Neural crest cell (in vitro differentiated cells): ENCODE results near the gene CMIP. TPM values are rescaled to one million over a fixed set of nuclear protein-coding genes. Genes with fewer than 3 reads are reported as not detected.

Experiments
- DNase-seq: peaks from one replicate; pipeline ENCODE4 v3.0.0; 2021; ENCODE audit warnings: low read depth, mixed read lengths, low spot score
- H3K27ac Mint-ChIP-seq: one replicate; pipeline ENCODE4 v1.8.0; 2021; ENCODE audit warnings: mild to moderate bottlenecking, mixed read lengths; ENCODE audit not compliant: unreplicated experiment
- H3K27me3 Mint-ChIP-seq: 2 replicates; pipeline ENCODE4 v1.8.0; 2021; ENCODE audit warnings: low read depth, mild to moderate bottlenecking, mixed read lengths
- H3K36me3 Mint-ChIP-seq: 2 replicates; pipeline ENCODE4 v1.8.0; 2021; ENCODE audit warnings: low read depth, mild to moderate bottlenecking, mixed read lengths
- H3K4me1 Mint-ChIP-seq: 2 replicates; pipeline ENCODE4 v1.8.0; 2021; ENCODE audit warnings: mixed read lengths
- H3K4me3 Mint-ChIP-seq: one replicate; pipeline ENCODE4 v1.8.0; 2021; ENCODE audit warnings: mild to moderate bottlenecking, mixed read lengths
- H3K9me3 Mint-ChIP-seq: 2 replicates; pipeline ENCODE4 v1.8.0; 2021; ENCODE audit warnings: mixed read lengths
- total RNA-seq: library from RNA; stranded (reverse); gene quantifications from 2 replicates; pipeline ENCODE4 v1.2.1, GENCODE V29; 2021
- TF ChIP-seq, protein P1 (sequence below): fragments of 200-600 bp; sonication (generic); conservative IDR thresholded peaks from 2 replicates; pipeline ENCODE4 v1.5.0; 2021; ENCODE audit warnings: antibody characterized with exemption, mild to moderate bottlenecking

The CMIP gene
- total RNA-seq, 1 donor from 2014 or later: 41.2 TPM

DNA sequence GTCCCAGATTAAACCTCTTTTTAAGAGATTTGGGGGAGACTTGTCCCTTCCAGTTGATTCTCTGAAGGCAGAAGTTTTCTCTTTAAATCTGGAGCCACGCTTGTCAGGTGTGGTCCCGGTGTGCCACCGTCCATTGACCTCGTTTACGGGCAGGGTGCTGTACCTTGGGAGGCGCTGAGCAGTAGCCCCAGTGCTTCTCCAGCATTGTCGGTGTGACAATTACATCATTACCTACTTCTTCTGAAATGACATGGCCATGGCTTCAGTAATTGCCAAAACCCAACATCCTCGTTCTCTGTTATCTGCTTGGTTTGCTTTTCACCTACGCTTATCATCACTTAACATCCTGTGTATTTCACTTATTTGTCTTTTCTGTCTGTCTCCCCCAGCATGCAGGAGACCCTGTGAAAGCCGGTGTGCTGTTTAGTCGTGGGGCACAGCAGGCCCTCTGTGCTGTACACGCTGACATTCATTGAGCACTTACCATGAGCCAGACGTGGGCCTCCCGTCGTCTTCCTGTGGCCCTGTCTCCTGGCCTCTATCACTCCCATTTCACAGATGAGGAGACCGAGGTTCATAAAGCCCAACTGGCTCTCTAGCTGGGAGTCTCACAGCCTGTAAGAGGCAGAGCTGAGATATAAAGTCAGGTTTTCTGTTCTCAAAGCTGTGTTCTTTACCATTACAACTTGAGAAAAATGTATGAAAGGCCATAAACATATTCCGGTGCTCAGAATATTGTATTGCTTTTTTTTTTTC is 143.9 kb downstream of the CMIP start:
- TF ChIP-seq, protein P1, sequence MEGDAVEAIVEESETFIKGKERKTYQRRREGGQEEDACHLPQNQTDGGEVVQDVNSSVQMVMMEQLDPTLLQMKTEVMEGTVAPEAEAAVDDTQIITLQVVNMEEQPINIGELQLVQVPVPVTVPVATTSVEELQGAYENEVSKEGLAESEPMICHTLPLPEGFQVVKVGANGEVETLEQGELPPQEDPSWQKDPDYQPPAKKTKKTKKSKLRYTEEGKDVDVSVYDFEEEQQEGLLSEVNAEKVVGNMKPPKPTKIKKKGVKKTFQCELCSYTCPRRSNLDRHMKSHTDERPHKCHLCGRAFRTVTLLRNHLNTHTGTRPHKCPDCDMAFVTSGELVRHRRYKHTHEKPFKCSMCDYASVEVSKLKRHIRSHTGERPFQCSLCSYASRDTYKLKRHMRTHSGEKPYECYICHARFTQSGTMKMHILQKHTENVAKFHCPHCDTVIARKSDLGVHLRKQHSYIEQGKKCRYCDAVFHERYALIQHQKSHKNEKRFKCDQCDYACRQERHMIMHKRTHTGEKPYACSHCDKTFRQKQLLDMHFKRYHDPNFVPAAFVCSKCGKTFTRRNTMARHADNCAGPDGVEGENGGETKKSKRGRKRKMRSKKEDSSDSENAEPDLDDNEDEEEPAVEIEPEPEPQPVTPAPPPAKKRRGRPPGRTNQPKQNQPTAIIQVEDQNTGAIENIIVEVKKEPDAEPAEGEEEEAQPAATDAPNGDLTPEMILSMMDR: no peak
- Mint-ChIP-seq H3K27ac (peak overlapping the region; percentile 63), H3K4me1 (peaks cover 42% of the 10 kb centered on the region)

DNA sequence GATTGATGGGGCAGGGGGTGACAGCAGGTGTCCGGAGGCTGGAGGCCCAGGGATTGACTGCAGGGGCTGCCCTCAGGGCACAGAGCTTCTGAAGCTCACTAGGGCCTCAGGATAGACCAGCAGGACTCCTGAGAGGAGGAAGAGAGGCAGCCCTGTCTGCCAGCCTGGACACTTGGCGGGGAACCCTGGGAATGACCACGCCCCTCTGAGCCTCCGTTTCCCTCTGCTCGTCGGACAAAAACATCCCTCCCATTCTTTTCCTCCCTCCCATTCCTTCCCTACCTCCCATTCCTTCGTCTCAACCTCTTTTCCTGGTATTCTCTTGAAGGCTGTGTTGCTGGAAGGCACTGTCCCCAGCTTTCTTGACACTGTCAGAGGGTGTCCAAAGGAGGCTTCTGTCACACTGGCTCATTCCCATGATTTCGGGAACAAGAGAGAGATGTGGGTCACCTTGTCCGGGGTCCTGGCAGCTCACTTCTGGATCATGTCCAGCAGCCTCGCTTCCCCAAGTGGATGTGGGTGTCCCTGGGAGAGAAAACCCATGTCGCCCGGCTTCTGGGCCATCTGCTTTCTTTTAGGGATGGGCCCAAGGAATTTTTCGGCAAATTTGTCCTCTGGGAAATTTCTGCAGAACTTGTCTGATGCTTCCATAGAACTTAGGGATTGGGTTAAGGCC is 145.5 kb downstream of the CMIP start:
- Mint-ChIP-seq H3K36me3 (peaks cover 3% of the 10 kb centered on the region), H3K4me3 (no peak overlapping the region), H3K27me3 (no peaks in the 10 kb centered on the region), H3K9me3 (no peaks in the 10 kb centered on the region), H3K27ac (no peak overlapping the region), H3K4me1 (peaks cover 32% of the 10 kb centered on the region)
- TF ChIP-seq, protein P1: no peak
- no peak for DNase-seq

More for the DNA sequence above, 143.9 kb downstream of the CMIP start:
- H3K27me3 Mint-ChIP-seq: no peaks in the 10 kb centered on the region
- H3K4me3 Mint-ChIP-seq: no peak overlapping the region
- no peaks in the 10 kb centered on the region for H3K9me3 Mint-ChIP-seq
- H3K36me3 Mint-ChIP-seq: peaks cover 3% of the 10 kb centered on the region
- no peak for DNase-seq

DNA sequence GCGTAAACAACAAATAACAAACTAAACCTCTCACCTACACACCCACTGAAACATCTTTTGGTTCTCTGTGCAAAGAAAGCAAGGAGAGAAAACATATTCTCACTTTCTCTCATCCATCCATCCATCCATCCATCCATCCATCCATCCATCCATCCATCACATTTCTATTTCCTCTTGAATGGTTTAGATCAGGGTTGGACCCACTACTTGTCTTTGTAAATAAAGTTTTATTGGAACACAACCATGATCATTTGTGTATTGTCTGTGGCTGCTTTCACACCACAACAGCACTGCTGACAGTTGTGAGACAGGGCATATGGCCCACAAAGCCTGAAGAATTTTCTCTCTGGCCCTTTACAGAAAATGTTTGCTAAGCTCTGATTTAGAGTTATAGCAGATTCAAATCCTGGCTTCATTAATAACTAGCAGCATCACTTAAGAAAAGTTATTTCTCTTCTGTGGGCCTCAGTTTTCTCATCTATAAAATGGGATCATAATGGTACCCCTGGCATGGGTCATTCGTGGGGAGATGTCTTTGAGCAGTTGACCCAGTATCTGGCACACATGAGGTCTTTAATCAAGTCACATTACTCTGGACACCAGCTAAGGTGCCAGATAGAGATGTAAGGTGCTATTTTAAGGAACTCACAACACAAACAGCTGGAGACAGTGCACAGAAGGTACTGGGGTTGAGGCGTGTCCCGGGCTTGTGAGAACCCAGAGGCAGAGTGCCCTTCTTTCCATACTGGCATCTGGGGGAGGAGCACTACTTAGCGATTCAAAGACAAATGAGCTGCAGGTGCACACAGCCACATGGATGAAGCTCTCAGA is 146.3 kb downstream of the CMIP start:
- H3K36me3 Mint-ChIP-seq: no peaks in the 10 kb centered on the region
- H3K4me1 Mint-ChIP-seq: peaks cover 25% of the 10 kb centered on the region

DNA sequence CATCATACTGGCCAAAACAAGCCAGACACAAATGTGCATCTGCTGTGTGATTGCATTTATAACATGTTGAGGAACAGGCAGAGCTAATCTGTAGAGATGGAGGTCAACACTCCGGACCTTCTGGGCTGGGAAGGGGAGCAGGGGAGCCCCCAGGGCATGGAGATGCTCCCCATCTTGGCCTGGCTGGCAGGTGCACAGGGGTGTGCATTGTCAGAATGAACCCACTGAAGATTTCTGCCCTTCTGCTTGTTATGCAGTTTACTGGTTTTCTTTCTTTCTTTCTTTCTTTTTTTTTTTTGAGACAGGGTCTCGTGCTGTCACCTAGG is 146.9 kb downstream of the CMIP start:
- DNase-seq: no peak
- no peak overlapping the region for H3K4me3 Mint-ChIP-seq
- no peaks in the 10 kb centered on the region for H3K36me3 Mint-ChIP-seq
- no peaks in the 10 kb centered on the region for H3K27me3 Mint-ChIP-seq
- peaks cover 22% of the 10 kb centered on the region for H3K4me1 Mint-ChIP-seq
- TF ChIP-seq, protein P1: no peak
- no peak overlapping the region for H3K27ac Mint-ChIP-seq
- no peaks in the 10 kb centered on the region for H3K9me3 Mint-ChIP-seq

More for the DNA sequence above, 146.3 kb downstream of the CMIP start:
- TF ChIP-seq, protein P1: no peak
- no peak for DNase-seq
- H3K27me3 Mint-ChIP-seq: no peaks in the 10 kb centered on the region
- no peak overlapping the region for H3K27ac Mint-ChIP-seq
- H3K4me3 Mint-ChIP-seq: no peak overlapping the region
- no peaks in the 10 kb centered on the region for H3K9me3 Mint-ChIP-seq

DNA sequence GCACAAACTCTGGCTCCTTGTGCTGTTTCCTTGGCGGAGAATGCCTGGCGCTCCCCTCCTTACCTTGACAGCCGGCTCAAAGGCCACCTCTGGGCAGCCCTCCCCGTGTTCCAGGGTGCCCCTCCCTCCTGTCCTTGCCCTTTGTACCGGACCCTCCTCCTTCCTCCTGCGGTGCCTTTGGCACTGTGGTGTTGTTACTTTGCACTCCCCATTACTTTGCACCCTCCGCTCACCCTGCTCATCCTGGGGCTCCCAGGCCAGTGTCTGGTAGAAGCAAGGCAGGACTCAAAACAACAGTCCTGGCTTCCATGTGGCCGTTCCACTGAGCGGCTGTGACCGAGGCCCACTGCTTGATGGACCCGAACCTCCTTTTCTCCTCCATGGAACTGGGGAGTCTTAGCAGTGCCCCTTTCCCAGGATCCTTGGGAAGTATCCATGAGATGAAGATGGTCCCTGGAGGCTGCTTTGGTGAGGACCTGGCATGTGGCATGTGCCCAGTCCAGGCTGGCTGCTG is 147.8 kb downstream of the CMIP start:
- no peaks in the 10 kb centered on the region for H3K27me3 Mint-ChIP-seq
- H3K4me1 Mint-ChIP-seq: peaks cover 16% of the 10 kb centered on the region
- H3K9me3 Mint-ChIP-seq: no peaks in the 10 kb centered on the region
- no peak for DNase-seq
- no peaks in the 10 kb centered on the region for H3K36me3 Mint-ChIP-seq
- H3K27ac Mint-ChIP-seq: no peak overlapping the region
- TF ChIP-seq, protein P1: no peak
- H3K4me3 Mint-ChIP-seq: no peak overlapping the region
